PC-3 (cell line): ENCODE results near the gene CERS6.

Experiments
- EZH2phosphoT487 ChIP-seq: fragments of 300-600 bp; sonication (generic); IDR thresholded peaks from 2 replicates; pipeline ENCODE4 v1.6.1; 2018; ENCODE audit warnings: mild to moderate bottlenecking, antibody characterized with exemption, low read length, borderline replicate concordance
- TF ChIP-seq, protein P1 (sequence below): fragments of 300-600 bp; sonication (generic); conservative IDR thresholded peaks from 2 replicates; pipeline ENCODE4 v1.5.1; 2017; ENCODE audit warnings: antibody characterized with exemption, low read depth, mild to moderate bottlenecking, low read length

DNA sequence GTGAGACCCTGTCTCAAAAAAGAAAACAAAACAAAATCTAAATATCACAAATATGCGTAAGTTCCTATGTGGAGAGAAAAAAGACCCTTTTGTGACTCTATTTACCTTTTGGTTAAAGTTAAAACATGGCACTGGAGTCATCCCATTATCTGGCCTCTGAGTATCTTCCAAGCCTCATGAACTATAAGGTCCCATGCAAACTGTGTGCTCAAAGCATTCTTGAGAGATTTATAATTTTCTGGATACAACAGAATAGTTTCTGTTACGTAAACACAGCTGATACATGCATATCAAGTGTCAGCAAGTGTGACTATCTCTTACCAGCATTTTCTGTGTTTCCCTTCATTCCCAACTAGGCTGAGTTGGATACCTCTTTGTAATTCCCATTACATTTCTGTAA lies 337.5 kb downstream of the CERS6 start:
- TF ChIP-seq, protein P1, sequence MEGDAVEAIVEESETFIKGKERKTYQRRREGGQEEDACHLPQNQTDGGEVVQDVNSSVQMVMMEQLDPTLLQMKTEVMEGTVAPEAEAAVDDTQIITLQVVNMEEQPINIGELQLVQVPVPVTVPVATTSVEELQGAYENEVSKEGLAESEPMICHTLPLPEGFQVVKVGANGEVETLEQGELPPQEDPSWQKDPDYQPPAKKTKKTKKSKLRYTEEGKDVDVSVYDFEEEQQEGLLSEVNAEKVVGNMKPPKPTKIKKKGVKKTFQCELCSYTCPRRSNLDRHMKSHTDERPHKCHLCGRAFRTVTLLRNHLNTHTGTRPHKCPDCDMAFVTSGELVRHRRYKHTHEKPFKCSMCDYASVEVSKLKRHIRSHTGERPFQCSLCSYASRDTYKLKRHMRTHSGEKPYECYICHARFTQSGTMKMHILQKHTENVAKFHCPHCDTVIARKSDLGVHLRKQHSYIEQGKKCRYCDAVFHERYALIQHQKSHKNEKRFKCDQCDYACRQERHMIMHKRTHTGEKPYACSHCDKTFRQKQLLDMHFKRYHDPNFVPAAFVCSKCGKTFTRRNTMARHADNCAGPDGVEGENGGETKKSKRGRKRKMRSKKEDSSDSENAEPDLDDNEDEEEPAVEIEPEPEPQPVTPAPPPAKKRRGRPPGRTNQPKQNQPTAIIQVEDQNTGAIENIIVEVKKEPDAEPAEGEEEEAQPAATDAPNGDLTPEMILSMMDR = no peak
- no peak for TF ChIP-seq EZH2phosphoT487
